GM21447 (cell line): Measurements from ENCODE around the gene ACR.

Source experiments
- ATAC-seq: cut with Tn5 transposase; IDR thresholded peaks from one replicate; pipeline ENCODE4 v1.9.1; 2021; ENCODE audit not compliant: unreplicated experiment

The ACR gene

GRCh38 chr22:50716290-50717024 lies 21.5 kb upstream of the ACR start:
- no peak for ATAC-seq

GRCh38 chr22:50717709-50718351 lies 20.2 kb upstream of the ACR start:
- no peak for ATAC-seq

- no peak for ATAC-seq
Observed at GRCh38 chr22:50718352-50718709, 19.7 kb upstream of the ACR start.

GRCh38 chr22:50719814-50720300 lies 18.1 kb upstream of the ACR start:
- ATAC-seq: no peak

- no peak for ATAC-seq
Observed at GRCh38 chr22:50720301-50721256, 17.4 kb upstream of the ACR start.

GRCh38 chr22:50721257-50721844 lies 16.7 kb upstream of the ACR start:
- no peak for ATAC-seq

- no peak for ATAC-seq
Observed at GRCh38 chr22:50722048-50722701, 15.8 kb upstream of the ACR start.

GRCh38 chr22:50722716-50723428 lies 15.1 kb upstream of the ACR start:
- ATAC-seq: no peak

- ATAC-seq: no peak
Observed at GRCh38 chr22:50723991-50724390, 14.0 kb upstream of the ACR start.

GRCh38 chr22:50724616-50725015 lies 13.4 kb upstream of the ACR start:
- no peak for ATAC-seq

- ATAC-seq: no peak
Observed at GRCh38 chr22:50725597-50725996, 12.4 kb upstream of the ACR start.

- no peak for ATAC-seq
Observed at GRCh38 chr22:50726643-50727340, 11.2 kb upstream of the ACR start.

GRCh38 chr22:50727678-50728522 lies 10.1 kb upstream of the ACR start:
- no peak for ATAC-seq

GRCh38 chr22:50728523-50728931 lies 9.5 kb upstream of the ACR start:
- ATAC-seq: no peak

GRCh38 chr22:50729391-50730012 lies 8.5 kb upstream of the ACR start:
- no peak for ATAC-seq

GRCh38 chr22:50730013-50730891 lies 7.8 kb upstream of the ACR start:
- no peak for ATAC-seq
